ENCODE results near the gene PAPOLB.

PAPOLB gene

DNA sequence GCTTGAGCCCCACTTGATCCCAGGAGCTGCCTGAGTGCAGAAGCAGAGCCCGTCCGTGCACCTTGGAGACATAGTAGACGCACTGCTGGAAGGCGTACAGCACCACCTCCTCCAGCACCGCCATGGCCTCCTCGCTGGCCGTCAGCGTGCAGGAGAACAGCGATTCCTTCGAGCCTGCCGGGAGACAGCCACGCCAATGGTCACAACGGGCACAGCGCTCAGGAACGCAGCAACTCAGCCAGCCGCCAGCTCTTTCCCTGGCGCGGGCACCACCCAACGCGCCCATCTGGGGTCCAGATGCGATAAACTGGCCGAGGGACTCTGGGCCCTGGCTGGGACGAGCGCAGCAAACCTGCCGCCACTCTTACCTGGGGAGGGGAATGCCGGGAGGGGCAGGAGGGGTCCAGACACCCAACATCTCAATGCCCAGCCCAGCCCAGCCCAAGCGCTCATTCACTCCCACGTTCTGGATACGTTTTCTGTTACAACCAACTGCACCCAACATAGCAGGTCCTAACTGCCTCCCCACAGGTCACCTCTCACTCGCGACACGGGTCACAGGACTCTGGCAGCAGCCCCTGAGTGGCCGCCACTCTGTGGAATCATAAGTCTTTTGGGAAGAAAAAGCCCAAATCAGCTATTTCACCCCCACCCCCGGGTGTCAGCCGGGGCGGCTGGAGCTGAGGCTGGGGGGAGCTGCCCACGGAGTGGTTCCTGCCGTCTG, 44.5 kb downstream of the PAPOLB start:
- TF ChIP-seq, protein P1, sequence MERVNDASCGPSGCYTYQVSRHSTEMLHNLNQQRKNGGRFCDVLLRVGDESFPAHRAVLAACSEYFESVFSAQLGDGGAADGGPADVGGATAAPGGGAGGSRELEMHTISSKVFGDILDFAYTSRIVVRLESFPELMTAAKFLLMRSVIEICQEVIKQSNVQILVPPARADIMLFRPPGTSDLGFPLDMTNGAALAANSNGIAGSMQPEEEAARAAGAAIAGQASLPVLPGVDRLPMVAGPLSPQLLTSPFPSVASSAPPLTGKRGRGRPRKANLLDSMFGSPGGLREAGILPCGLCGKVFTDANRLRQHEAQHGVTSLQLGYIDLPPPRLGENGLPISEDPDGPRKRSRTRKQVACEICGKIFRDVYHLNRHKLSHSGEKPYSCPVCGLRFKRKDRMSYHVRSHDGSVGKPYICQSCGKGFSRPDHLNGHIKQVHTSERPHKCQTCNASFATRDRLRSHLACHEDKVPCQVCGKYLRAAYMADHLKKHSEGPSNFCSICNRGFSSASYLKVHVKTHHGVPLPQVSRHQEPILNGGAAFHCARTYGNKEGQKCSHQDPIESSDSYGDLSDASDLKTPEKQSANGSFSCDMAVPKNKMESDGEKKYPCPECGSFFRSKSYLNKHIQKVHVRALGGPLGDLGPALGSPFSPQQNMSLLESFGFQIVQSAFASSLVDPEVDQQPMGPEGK (CRISPR knock-in tag; IDR thresholded peaks at IDR 0.05; ENCODE audit: borderline replicate concordance) = no peak
- TF ChIP-seq ZNF8 (CRISPR knock-in tag; IDR thresholded peaks at IDR 0.05) = no peak
- TF ChIP-seq ZNF565 (CRISPR knock-in tag; conservative IDR thresholded peaks at IDR 0.05; ENCODE audit: low read depth) = no peak
- TF ChIP-seq TOX (CRISPR knock-in tag; IDR thresholded peaks at IDR 0.05; ENCODE audit: borderline replicate concordance) = no peak

DNA sequence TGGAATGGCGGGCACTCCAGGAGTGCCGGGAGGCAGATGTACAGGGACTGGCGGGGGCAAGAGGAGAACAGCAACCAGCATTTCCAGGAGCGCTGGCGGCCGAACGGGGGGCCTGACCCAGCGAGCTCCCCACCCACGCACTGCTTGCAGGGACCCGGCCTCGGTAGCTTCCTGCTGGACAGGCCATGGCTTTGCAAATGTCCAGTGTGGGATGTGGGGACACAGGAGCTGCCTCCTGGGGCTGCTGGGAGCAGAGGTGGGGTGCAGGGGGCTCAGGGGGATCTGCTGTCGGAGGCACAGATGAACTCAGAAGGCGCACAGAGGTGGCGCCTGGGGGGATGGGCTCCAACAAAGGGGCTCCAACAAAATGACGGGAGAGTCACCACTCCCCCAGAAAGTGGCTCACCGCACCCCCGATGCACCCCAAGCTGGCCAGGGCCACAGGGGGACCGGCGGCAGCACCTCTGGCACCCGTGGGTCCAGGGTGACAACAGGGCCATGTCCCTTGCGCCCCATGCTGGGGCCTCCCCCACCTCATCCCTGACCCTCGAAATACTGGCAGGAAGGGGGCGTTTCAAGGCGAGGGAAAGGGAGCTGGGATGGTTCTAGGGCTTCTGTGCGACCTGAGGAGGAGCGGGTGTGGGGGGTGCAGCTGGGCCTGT, 45.3 kb downstream of the PAPOLB start:
- ATAC-seq = no peak
- TF ChIP-seq TCF4 (CRISPR knock-in tag; IDR thresholded peaks at IDR 0.05; ENCODE audit: borderline replicate concordance) (no peak), SNAI2 (CRISPR knock-in tag; IDR thresholded peaks at IDR 0.05) (no peak), ARNTL (CRISPR knock-in tag; IDR thresholded peaks at IDR 0.05; ENCODE audit: borderline replicate concordance, low read depth) (no peak), ESRRG (CRISPR knock-in tag; IDR thresholded peaks at IDR 0.05) (no peak), CSDC2 (CRISPR knock-in tag; IDR thresholded peaks at IDR 0.05) (no peak), ZC3H10 (CRISPR knock-in tag; IDR thresholded peaks at IDR 0.05) (no peak), ZFP30 (CRISPR knock-in tag; IDR thresholded peaks at IDR 0.05) (no peak), ISL1 (CRISPR knock-in tag; IDR thresholded peaks at IDR 0.05) (no peak), PPARA (CRISPR knock-in tag; IDR thresholded peaks at IDR 0.05; ENCODE audit: borderline replicate concordance) (no peak), ZNF8 (CRISPR knock-in tag; IDR thresholded peaks at IDR 0.05) (no peak), TOX (CRISPR knock-in tag; IDR thresholded peaks at IDR 0.05; ENCODE audit: borderline replicate concordance) (no peak), GLIS3 (CRISPR knock-in tag; IDR thresholded peaks at IDR 0.05) (no peak), ZNF70 (CRISPR knock-in tag; IDR thresholded peaks at IDR 0.05) (no peak), ZFP3 (CRISPR knock-in tag; IDR thresholded peaks at IDR 0.05) (no peak), RARB (CRISPR knock-in tag; IDR thresholded peaks at IDR 0.05) (no peak)
- TF ChIP-seq, protein P1 (CRISPR knock-in tag; IDR thresholded peaks at IDR 0.05; ENCODE audit: borderline replicate concordance) = no peak
- TF ChIP-seq, protein P2, sequence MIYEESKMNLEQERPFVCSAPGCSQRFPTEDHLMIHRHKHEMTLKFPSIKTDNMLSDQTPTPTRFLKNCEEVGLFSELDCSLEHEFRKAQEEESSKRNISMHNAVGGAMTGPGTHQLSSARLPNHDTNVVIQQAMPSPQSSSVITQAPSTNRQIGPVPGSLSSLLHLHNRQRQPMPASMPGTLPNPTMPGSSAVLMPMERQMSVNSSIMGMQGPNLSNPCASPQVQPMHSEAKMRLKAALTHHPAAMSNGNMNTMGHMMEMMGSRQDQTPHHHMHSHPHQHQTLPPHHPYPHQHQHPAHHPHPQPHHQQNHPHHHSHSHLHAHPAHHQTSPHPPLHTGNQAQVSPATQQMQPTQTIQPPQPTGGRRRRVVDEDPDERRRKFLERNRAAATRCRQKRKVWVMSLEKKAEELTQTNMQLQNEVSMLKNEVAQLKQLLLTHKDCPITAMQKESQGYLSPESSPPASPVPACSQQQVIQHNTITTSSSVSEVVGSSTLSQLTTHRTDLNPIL (CRISPR knock-in tag; IDR thresholded peaks at IDR 0.05; ENCODE audit: low read depth) = no peak
- TF ChIP-seq, protein P3, sequence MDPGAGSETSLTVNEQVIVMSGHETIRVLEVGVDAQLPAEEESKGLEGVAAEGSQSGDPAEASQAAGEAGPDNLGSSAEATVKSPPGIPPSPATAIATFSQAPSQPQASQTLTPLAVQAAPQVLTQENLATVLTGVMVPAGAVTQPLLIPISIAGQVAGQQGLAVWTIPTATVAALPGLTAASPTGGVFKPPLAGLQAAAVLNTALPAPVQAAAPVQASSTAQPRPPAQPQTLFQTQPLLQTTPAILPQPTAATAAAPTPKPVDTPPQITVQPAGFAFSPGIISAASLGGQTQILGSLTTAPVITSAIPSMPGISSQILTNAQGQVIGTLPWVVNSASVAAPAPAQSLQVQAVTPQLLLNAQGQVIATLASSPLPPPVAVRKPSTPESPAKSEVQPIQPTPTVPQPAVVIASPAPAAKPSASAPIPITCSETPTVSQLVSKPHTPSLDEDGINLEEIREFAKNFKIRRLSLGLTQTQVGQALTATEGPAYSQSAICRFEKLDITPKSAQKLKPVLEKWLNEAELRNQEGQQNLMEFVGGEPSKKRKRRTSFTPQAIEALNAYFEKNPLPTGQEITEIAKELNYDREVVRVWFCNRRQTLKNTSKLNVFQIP (CRISPR knock-in tag; IDR thresholded peaks at IDR 0.05; ENCODE audit: borderline replicate concordance, low read depth) = no peak
- TF ChIP-seq, protein P4, sequence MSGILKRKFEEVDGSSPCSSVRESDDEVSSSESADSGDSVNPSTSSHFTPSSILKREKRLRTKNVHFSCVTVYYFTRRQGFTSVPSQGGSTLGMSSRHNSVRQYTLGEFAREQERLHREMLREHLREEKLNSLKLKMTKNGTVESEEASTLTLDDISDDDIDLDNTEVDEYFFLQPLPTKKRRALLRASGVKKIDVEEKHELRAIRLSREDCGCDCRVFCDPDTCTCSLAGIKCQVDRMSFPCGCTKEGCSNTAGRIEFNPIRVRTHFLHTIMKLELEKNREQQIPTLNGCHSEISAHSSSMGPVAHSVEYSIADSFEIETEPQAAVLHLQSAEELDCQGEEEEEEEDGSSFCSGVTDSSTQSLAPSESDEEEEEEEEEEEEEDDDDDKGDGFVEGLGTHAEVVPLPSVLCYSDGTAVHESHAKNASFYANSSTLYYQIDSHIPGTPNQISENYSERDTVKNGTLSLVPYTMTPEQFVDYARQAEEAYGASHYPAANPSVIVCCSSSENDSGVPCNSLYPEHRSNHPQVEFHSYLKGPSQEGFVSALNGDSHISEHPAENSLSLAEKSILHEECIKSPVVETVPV (CRISPR knock-in tag; IDR thresholded peaks at IDR 0.05) = no peak

More for the DNA sequence above, 44.5 kb downstream of the PAPOLB start:
- ATAC-seq = no peak

Measured in SK-N-SH treated with all-trans-retinoic acid at 6 μM for 48 hours (cell line).